GM13977 (cell line): ENCODE data around the gene CCDC59.

Experiments
- DNase-seq: peaks from one replicate; pipeline ENCODE4 v3.0.0; 2012; ENCODE audit warnings: low spot score
- CTCF ChIP-seq: IDR thresholded peaks from 2 replicates; pipeline ENCODE4 v1.5.1; 2012; ENCODE audit warnings: mild to moderate bottlenecking, control low read depth; ENCODE audit not compliant: insufficient read depth; ENCODE audit errors: extremely low read depth, missing control alignments
- in situ Hi-C: fragments of 300-500 bp; cut with MboI; formaldehyde crosslinking; loops from one replicate; pipeline ENCODE4 v1.12.0; 2022; ENCODE audit warnings: low sequenced_read_pairs, low pct_unique_long_range_greater_than_20kb, mixed read lengths, inconsistent platforms; ENCODE audit not compliant: unreplicated experiment

CCDC59 gene

GRCh38 chr12:82326905-82327503 is 31.2 kb downstream of the CCDC59 start:
- TF ChIP-seq CTCF: peak; percentile 26
- peak; percentile 6 for DNase-seq
- in situ Hi-C loops: loop anchor here (25.0 kb wide), 1 partner anchor 690 kb away; no protein-coding TSS in a partner anchor

GRCh38 chr12:82325540-82326336 is 32.4 kb downstream of the CCDC59 start:
- no peak for DNase-seq
- TF ChIP-seq CTCF: no peak
- in situ Hi-C loops: loop anchor here (25.0 kb wide), 1 partner anchor 688 kb away; no protein-coding TSS in a partner anchor

DNA sequence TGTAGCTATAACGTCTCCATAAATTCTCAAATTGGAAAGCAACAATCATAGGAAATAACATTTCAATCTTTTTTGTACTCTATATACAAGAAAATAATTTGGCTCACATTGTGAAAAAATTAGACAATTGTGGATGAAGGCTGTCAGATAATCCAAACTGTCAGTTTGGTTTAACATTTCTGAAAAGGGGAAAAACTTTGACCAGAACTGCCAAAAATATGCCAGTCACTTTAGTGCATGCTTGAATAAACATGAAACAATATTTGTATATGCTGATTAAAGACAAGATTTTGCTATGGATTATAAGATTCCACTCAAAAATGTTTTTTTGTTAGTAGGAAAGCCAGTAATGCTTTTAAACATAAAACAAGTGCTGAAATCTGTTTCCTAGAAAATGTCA is 38.9 kb downstream of the CCDC59 start:
- TF ChIP-seq CTCF: no peak
- no peak for DNase-seq
- in situ Hi-C loops: no loop called here

GRCh38 chr12:82314406-82314892 is 43.7 kb downstream of the CCDC59 start:
- TF ChIP-seq CTCF: no peak

More at GRCh38 chr12:82314406-82314892, 43.7 kb downstream of the CCDC59 start:
- in situ Hi-C loops: no loop called here
- no peak for DNase-seq
